GM20431 (cell line): ENCODE data around the gene MSLN.
"Not testable (repeated sequence)": the region's sequence is repeated elsewhere in the genome, so short reads cannot be mapped to it uniquely, and the experiment has no call there.

ENCODE experiments used
- in situ Hi-C: fragments of 300-500 bp; cut with MseI, MboI; formaldehyde crosslinking; loops from one replicate; pipeline ENCODE4 v1.15.0; 2020; ENCODE audit warnings: low sequenced_read_pairs; ENCODE audit not compliant: unreplicated experiment

Gene MSLN

GRCh38 chr16:733382-734207, 26.9 kb upstream of the MSLN start:
- in situ Hi-C loops, result no loop called here

GRCh38 chr16:734208-734980, 26.1 kb upstream of the MSLN start:
- in situ Hi-C loops, result no loop called here

GRCh38 chr16:734981-735881, 25.3 kb upstream of the MSLN start:
- in situ Hi-C loops, result no loop called here

DNA sequence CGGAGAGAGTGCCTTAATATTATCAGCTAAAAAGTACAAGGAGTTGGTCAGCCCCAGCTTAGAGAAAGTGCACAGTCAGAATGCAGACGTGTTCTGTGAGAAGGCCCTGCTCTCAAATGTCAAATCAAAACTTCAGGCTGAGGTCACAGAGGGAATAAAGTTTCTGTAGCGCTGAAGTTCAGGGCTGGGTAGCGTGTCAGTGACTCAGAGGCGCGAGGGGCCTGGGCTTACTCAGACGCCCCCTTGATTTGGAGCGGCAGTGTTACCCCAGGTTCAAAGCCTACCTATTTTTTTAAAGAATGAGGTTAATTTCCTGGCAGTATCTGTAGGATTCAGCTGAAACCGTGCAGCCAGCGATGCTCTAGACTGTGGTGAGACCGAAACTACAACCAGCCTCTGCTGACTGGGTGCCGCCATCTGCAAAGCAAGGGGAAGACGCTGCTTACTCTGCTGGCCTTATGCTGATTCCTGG, 24.5 kb upstream of the MSLN start:
- in situ Hi-C loops, result no loop called here

DNA sequence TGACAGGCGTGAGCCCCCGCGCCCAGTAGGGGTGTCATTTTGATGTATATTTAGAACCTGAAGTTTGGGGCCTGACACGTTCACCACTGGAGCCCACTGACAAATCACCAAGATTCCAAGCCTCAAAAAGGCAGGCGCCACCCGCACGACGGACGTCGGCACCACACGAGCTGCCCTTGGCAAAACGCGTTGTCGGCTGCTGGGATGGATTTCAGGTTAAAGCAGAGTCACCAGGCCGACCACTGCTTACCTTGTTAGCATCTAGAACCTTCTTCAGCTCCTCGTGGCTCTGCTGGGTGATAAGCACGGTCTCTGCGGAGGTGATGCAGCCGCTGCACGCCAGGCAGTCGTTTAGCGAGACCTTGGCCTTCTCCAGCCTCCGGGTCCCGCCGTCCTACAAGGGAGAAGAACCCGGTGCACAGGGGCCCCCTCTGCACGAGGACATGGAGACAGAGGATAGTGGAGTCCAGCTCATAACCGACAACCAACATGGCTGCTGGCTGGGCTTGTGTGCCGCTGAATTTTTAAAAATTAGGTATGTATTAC, 23.5 kb upstream of the MSLN start:
- in situ Hi-C loops, result no loop called here

- in situ Hi-C loops, result no loop called here
Observed at GRCh38 chr16:739560-740458, 20.7 kb upstream of the MSLN start.

DNA sequence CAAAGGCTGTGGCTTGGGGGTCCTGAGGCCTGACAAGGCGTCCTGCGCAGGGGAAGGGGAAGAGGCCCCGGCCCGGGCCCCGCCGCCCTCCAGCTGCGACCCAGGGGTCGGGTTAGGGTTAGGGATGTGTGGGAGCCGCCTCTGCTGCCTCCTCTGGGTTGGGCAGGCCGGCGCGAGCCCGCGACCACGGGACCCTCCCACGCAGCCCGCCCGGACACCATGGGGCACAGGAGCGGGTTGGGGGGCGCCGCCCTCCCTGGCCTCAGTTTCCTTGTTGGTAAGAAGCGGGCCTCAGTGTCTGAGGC, 20.1 kb upstream of the MSLN start:
- in situ Hi-C loops, result no loop called here

- in situ Hi-C loops, result no loop called here
Observed at GRCh38 chr16:740764-741505, 19.6 kb upstream of the MSLN start, which contains the start of gene CIAO3. Gene CIAO3, minus strand, starts transcription at chr16:740997. Its CDS starts 12 bp downstream, at chr16:740985.

DNA sequence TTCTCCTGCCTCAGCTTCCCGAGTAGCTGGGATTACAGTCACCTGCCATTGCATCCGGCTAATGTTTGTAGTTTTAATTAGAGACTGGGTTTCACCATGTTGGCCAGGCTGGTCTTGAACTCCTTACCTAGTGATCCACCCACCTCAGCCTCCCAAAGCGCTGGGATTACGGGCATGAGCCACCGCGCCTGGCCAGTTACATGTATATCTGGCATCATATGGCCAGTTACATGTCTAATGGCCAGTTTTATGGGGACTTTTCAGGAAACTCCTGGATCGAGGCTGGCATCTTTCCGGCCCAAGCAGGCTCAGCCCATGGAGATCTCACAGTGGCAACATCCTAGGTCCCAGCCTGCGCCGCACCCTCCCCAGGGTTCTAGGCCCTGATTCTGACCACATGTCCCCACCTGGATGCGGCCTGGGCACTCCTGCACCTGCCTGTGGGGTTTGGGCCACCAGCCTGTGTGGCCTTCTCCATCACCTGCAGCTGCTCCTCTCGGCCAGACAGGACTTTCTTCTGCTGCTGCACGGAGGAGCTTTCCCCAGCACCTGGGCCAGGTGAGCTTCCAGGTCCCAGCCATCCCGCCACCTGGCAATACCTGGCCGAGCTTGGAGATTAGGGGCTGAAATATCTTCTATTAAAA, 18.4 kb upstream of the MSLN start:
- in situ Hi-C loops, result no loop called here

GRCh38 chr16:742894-743293, 17.6 kb upstream of the MSLN start:
- in situ Hi-C loops, result not testable (repeated sequence)

GRCh38 chr16:743794-744500, 16.6 kb upstream of the MSLN start:
- in situ Hi-C loops, result no loop called here

- in situ Hi-C loops, result no loop called here
Observed at GRCh38 chr16:745739-746138, 14.8 kb upstream of the MSLN start.

DNA sequence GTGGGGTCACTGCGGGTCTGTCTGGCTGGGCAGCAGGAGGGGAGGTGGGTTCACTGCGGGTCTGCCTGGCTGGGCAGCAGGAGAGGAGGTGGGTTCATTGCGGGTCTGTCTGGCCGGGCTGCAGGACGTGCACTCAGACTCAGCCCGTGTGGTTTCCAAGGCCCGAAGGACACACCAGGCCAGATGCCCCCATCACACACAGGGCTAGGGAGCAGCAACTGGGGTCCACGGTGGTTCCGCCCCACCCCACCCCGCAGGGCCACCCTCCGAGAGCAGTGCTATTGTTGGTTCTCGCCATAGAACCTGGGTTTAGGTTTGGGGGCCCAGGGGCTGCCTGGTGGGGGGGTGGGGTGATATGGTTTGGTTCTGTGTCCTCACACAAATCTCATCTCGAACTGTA, 13.9 kb upstream of the MSLN start:
- in situ Hi-C loops, result no loop called here

DNA sequence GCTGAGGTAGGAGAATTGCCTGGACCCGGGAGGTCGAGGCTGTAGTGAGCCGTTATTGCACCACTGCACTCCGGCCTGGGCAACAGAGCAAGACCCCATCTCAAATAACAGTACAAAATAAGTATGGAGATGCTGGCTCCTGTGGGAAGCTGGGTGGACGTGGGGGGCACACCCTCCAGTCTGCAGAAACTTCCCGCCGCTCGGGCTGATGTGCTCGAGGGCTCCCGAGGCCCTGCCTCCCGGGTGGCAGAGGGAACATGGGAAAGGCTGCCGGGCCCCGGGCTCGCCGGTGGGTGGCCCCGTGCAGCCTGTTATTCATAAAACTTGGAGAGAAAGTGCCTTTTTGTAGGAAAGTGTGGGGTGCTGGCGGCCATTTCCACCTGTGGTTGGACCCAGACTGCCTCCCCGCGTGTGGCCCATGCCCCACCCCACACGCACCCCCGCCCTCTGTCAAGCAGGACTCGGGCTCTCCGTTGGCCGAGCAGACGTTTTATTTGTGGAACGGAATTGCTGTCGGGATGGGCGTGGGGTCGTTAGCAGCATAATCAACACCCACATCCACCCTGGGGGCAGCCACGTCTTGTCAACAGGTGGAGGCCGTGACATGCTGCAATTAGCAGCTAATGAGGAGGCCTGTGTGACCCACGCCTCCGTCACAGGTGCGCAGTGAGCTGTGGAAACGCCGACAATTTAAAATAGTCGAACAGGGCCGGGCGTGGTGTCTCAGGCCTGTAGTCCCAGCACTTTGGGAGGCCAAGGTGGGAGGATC, 12.4 kb upstream of the MSLN start:
- in situ Hi-C loops, result no loop called here

DNA sequence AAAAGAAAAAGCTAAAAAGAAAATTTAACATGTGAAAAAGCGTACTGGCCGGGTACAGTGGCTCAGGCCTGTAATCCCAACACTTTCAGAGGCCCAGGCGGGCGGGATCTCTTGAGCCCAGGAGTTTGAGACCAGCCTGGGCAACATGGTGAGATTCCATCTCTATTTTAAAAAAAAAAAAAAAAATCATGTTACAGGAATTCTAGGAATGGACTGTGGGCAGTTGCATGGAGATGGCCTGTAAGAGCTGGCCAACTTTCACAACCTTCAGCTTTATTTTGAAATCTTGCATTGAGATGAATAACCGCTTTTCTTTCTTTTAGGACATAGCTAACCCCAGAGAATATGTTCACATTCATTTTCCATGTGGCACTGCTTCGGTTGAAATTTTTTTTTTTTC, 11.5 kb upstream of the MSLN start:
- in situ Hi-C loops, result no loop called here

GRCh38 chr16:750485-750884, 10.0 kb upstream of the MSLN start:
- in situ Hi-C loops, result no loop called here
